Smooth muscle cell (in vitro differentiated cells): Measurements from ENCODE around the gene CDH4. TPM values are rescaled to one million over a fixed set of nuclear protein-coding genes. Genes with fewer than 3 reads are reported as not detected.

Experiments
- DNase-seq: peaks from one replicate; lab custom pipeline; 2025; ENCODE audit not compliant: unreplicated experiment; lab: John Stamatoyannopoulos, UW
- H2AFZ ChIP-seq: fragments of 200-600 bp; sonication (generic); 2 replicates; pipeline ENCODE4 v1.6.0; 2016; ENCODE audit warnings: antibody characterized with exemption, low read depth, mild to moderate bottlenecking
- H3F3A ChIP-seq: fragments of 200-600 bp; sonication (generic); 2 replicates; pipeline ENCODE4 v1.6.0; 2017; ENCODE audit warnings: antibody characterized with exemption, low read depth
- H3K27ac ChIP-seq: fragments of 200-600 bp; sonication (generic); 2 replicates; pipeline ENCODE4 v1.5.1; 2016; ENCODE audit warnings: low read depth, mild to moderate bottlenecking
- H3K27me3 ChIP-seq: fragments of 200-600 bp; sonication (generic); 2 replicates; pipeline ENCODE4 v1.6.1; 2016; ENCODE audit warnings: low read depth, mild to moderate bottlenecking
- H3K36me3 ChIP-seq: fragments of 200-600 bp; sonication (generic); 2 replicates; pipeline ENCODE4 v1.5.1; 2016; ENCODE audit warnings: low read depth
- H3K4me1 ChIP-seq: fragments of 200-600 bp; sonication (generic); 2 replicates; pipeline ENCODE4 v1.5.1; 2016; ENCODE audit warnings: low read depth
- H3K4me2 ChIP-seq: fragments of 200-600 bp; sonication (generic); 2 replicates; pipeline ENCODE4 v1.6.0; 2016; ENCODE audit warnings: mild to moderate bottlenecking
- H3K4me3 ChIP-seq: fragments of 200-600 bp; sonication (generic); 2 replicates; pipeline ENCODE4 v1.5.1; 2016; ENCODE audit warnings: mild to moderate bottlenecking
- H3K79me2 ChIP-seq: fragments of 200-600 bp; sonication (generic); 2 replicates; pipeline ENCODE4 v1.6.0; 2016; ENCODE audit warnings: low read depth, mild to moderate bottlenecking
- H3K9ac ChIP-seq: fragments of 200-600 bp; sonication (generic); 2 replicates; pipeline ENCODE4 v1.6.0; 2016; ENCODE audit warnings: low read depth
- H3K9me3 ChIP-seq: fragments of 200-600 bp; sonication (generic); replicated peaks from 2 replicates; pipeline ENCODE4 v1.5.1; 2016; ENCODE audit warnings: low read depth
- H4K20me1 ChIP-seq: fragments of 200-600 bp; sonication (generic); 2 replicates; pipeline ENCODE4 v1.6.0; 2016; ENCODE audit warnings: low read depth
- WGBS: methylation state at CpG from one replicate; pipeline ENCODE4 v1.1.7; 2016; ENCODE audit warnings: low lambda C conversion rate; 5-methylcytosine and 5-hydroxymethylcytosine counted together
- polyA plus RNA-seq: library from polyadenylated mRNA; unstranded; fragments of >200 nt; fragmentation: Nextera tagmentation; extraction: Ambion mirVana; gene quantifications from 2 replicates; pipeline ENCODE4 v1.2.1, GENCODE V29; 2016
- total RNA-seq: library from RNA; depleted of rRNA; stranded (reverse); fragments of >200 nt; gene quantifications from 2 replicates; pipeline ENCODE4 v1.2.3, GENCODE V29; 2014
- TF ChIP-seq, protein P1 (sequence below): fragments of 200-600 bp; sonication (generic); IDR thresholded peaks from 2 replicates; pipeline ENCODE4 v1.5.1; 2017; ENCODE audit warnings: borderline replicate concordance, mild to moderate bottlenecking, antibody characterized with exemption; ENCODE audit not compliant: insufficient read depth, poor library complexity, severe bottlenecking

The CDH4 gene
- total and polyA plus RNA-seq, 2 experiments from 2014 or later, result 0.03 to 0.04 TPM

DNA sequence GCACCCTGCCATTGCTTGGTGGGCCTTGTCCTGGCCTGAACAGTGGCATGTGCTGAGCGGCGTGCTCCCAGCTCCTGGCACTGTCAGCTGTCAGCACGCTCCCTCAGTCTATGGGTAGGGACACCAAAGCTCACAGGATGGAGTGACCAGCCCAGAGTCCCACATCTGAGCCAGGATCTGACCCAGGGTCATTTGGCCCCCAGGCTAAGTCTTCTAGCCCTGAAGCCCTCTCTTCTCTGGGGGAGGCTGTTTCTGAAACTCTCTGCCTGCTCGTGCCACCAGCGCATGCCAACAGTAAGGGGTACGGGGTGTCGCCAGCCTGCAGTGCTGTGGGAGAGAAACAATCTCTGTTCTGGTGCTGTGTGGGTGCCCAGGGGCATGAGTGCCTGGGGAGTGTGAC is 37.1 kb downstream of the CDH4 start:
- Histone ChIP-seq H3K9me3 (no peaks in the 10 kb centered on the region), H3K4me2 (no peak overlapping the region), H3K79me2 (no peaks in the 10 kb centered on the region), H3K9ac (no peak overlapping the region), H3K4me1 (no peaks in the 10 kb centered on the region), H4K20me1 (no peaks in the 10 kb centered on the region), H3F3A (no peaks in the 10 kb centered on the region), H3K4me3 (no peak overlapping the region), H3K36me3 (no peaks in the 10 kb centered on the region), H3K27ac (no peak overlapping the region), H2AFZ (no peak overlapping the region), H3K27me3 (no peaks in the 10 kb centered on the region)
- 85% methylated on average over 7 of the region's 7 CpGs for WGBS
- no peak for DNase-seq
- TF ChIP-seq, protein P1, sequence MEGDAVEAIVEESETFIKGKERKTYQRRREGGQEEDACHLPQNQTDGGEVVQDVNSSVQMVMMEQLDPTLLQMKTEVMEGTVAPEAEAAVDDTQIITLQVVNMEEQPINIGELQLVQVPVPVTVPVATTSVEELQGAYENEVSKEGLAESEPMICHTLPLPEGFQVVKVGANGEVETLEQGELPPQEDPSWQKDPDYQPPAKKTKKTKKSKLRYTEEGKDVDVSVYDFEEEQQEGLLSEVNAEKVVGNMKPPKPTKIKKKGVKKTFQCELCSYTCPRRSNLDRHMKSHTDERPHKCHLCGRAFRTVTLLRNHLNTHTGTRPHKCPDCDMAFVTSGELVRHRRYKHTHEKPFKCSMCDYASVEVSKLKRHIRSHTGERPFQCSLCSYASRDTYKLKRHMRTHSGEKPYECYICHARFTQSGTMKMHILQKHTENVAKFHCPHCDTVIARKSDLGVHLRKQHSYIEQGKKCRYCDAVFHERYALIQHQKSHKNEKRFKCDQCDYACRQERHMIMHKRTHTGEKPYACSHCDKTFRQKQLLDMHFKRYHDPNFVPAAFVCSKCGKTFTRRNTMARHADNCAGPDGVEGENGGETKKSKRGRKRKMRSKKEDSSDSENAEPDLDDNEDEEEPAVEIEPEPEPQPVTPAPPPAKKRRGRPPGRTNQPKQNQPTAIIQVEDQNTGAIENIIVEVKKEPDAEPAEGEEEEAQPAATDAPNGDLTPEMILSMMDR, result no peak

- Histone ChIP-seq H2AFZ (no peak overlapping the region), H3K9me3 (no peaks in the 10 kb centered on the region), H3K36me3 (no peaks in the 10 kb centered on the region), H3K27ac (no peak overlapping the region), H3K27me3 (no peaks in the 10 kb centered on the region), H3K4me1 (no peaks in the 10 kb centered on the region), H3K4me3 (no peak overlapping the region), H4K20me1 (no peaks in the 10 kb centered on the region), H3K9ac (no peak overlapping the region), H3K4me2 (no peak overlapping the region), H3K79me2 (no peaks in the 10 kb centered on the region), H3F3A (no peaks in the 10 kb centered on the region)
- WGBS, result 82% methylated on average over 4 of the region's 4 CpGs
- DNase-seq, result no peak
- TF ChIP-seq, protein P1, result no peak
Measured at GRCh38 chr20:61290721-61291120, 38.7 kb downstream of the CDH4 start.

DNA sequence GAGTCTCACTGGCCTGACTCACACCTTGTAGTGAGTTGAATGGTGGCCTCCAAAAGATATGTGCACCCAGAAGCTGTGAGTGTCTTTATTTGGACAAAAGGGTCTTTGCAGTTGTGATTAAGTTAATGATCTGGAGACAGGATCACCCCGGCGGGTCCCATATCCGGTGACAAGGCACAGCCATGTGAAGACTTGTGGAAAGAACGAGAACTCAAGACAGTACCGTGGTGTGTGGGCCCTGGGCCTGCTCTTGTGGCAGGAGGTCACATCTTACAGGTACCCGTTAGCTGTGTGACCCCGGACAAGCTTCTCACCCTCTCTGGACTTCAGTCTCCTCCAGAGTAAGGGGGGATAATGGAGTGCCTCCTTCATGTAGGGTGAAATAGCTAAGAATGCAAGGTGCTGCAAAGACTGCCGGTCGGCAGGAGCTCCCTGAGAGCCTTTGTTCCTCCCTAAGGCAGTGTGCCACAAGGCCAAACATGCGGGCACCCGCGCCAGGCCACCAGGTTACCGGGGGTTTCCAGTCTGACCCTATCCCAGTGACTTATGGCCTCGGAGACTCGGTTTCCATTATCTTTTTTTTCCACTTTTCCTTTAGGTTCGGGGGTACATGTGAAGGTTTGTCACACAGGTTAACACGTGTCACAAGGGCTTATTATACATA is 39.2 kb downstream of the CDH4 start:
- no peaks in the 10 kb centered on the region for H4K20me1 ChIP-seq
- TF ChIP-seq, protein P1, result no peak
- DNase-seq, result no peak
- H3K27me3 ChIP-seq, result no peaks in the 10 kb centered on the region
- no peaks in the 10 kb centered on the region for H3K79me2 ChIP-seq
- H3K4me2 ChIP-seq, result no peak overlapping the region
- no peak overlapping the region for H3K4me3 ChIP-seq
- no peak overlapping the region for H3K9ac ChIP-seq
- H3K4me1 ChIP-seq, result no peaks in the 10 kb centered on the region
- no peaks in the 10 kb centered on the region for H3K36me3 ChIP-seq
- no peaks in the 10 kb centered on the region for H3F3A ChIP-seq
- H2AFZ ChIP-seq, result no peak overlapping the region
- H3K9me3 ChIP-seq, result no peaks in the 10 kb centered on the region
- no peak overlapping the region for H3K27ac ChIP-seq
- WGBS, result 95% methylated on average over 17 of the region's 17 CpGs

GRCh38 chr20:61292391-61292790 is 40.3 kb downstream of the CDH4 start:
- no peak for DNase-seq
- Histone ChIP-seq H3K4me2 (no peak overlapping the region), H3F3A (no peaks in the 10 kb centered on the region), H3K27me3 (no peaks in the 10 kb centered on the region), H3K4me3 (no peak overlapping the region), H3K36me3 (no peaks in the 10 kb centered on the region), H3K4me1 (no peaks in the 10 kb centered on the region), H4K20me1 (no peaks in the 10 kb centered on the region), H3K79me2 (no peaks in the 10 kb centered on the region), H2AFZ (no peak overlapping the region), H3K9me3 (no peaks in the 10 kb centered on the region), H3K27ac (no peak overlapping the region), H3K9ac (no peak overlapping the region)
- 93% methylated on average over 11 of the region's 11 CpGs for whole genome bisulfite sequencing
- TF ChIP-seq, protein P1, result no peak
